NOMO-1 (cell line): ENCODE results near the gene SEMA3E.
"Not testable (repeated sequence)": the region's sequence is repeated elsewhere in the genome, so short reads cannot be mapped to it uniquely, and the experiment has no call there.

Source experiments
- DNase-seq, 2 experiments: peaks; one replicate each; lab custom pipeline; 2025; ENCODE audit not compliant: unreplicated experiment in 2 of 2; lab: John Stamatoyannopoulos, UW

Gene SEMA3E

DNA sequence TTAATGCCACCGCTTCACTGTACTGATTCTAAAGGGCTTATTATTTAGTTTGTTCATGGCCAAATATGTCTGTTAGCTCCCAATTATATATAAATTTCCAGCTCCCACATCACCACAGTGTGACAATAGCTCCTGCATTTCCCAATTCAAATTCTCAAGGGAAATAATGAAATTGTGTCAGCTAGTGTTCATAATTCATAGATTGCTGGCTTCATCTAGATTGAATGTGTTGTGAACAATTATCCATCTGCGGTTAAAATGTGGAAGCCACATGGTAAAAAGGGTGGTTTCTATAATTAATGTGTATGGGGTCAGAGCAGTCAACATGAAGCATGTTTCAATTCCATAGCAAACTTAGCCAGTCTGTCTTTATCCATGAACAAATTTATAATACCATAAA lies 154.3 kb downstream of the SEMA3E start:
- DNase-seq: no peak

DNA sequence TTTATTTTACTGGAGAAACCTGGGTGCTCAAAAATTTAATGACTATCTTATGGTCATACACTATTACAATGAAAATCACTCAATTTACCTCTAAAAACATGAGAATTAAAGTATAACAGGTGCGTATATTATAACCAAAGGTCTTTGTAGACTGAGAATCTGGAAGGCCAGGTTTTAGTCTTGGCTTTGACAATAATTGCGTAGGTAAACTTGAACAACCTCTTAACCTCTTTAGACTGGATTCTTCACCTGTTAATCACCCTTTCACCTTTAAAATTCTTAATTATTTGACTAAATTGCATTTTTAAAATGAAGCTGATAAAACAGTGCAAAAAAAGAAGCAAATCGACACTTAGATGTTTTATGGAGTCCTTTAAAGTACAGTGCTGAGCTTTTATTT lies 156.1 kb downstream of the SEMA3E start:
- no peak for DNase-seq

DNA sequence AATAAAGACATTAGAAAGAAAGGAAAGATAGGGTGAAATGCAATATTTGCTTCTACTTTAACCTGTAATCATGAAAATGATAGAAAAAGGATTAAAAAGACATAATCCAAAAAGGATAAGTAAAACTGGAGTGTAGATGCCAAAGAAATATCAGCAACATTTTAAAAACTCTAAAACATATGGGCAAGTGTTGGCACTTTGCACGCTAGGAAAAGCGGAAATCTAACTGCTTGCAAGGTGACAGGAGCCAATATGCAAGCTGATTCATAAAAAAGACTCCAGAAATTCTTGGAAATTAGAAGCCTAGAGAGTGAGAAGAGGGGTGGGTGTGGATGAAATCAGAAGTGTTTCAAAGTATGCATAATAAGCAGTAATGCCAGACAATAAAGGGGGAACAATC lies 161.1 kb downstream of the SEMA3E start:
- no peak for DNase-seq

DNA sequence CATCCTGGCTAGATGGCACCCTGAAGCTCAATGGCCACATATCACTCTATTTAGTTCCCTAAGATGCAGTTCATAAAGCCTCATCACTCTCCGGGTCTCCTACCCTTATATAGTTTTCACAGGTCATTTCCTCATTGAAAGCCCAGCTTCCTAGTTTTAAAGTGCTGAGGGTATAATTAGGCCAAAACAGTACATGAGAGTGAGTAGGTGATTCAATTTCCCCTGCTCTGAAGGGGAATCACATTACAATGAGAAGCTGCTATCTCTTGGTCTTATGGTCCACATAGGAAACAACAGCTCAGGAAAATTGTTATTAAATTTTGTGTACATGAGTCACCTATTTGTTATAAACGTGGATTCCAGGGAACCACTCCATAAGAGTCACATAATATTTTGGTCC lies 162.0 kb downstream of the SEMA3E start:
- DNase-seq: peak in 1 of 2 experiments; percentile 29

DNA sequence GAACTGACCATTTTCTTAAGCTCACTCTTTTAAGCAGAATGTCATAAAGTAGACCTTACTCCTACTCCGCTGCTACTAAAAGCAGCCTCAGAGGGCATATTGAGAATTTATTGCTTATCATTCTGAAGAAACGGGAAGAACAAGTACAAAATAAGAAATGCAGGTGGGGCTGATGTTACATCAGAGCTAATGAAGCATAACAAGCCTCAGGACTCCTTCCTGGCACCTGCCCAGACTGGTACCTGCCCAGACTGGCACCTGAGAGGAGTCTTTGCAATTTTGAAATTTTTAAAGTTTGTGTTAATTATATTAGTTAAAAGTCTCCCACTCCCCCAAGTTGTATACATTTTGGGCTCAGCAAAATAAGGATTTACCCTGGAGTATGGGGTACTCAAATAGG lies 162.4 kb downstream of the SEMA3E start:
- no peak for DNase-seq

DNA sequence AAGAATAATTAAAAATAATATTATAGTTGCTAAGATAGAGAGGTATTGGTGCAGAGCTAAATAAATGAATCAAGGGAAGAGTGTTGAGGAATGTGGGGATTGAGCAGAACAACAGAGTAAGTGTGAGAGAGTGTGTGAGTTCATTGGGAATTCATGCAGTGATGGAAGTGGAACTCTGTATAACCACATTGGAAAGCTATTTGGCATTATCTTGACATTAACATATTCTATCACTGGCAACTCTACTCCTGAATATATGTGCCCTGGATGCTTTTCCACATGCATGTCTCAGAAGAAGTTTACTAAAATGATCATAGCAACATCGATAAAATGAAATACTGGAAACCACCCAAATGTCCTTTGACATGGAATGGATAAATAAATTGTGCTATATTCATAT lies 164.1 kb downstream of the SEMA3E start:
- no peak for DNase-seq

DNA sequence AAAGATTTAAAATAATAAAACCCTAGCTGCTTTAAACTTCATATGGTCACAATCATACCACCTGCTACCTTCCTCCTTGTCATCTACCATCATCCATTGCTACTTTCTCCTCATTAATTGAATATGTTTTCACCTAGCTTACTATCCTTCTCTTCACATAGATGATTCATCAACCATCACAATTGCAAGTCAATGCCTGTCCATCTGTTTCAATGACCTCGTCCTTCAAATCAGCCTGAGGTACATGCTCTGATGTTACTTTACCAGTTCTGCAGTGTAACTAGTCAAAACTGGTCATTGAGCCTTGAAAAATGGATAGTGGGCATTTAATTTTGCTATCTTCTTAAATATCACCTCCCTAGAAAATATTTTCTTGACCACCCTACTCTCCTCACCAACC lies 164.7 kb downstream of the SEMA3E start:
- no peak for DNase-seq

DNA sequence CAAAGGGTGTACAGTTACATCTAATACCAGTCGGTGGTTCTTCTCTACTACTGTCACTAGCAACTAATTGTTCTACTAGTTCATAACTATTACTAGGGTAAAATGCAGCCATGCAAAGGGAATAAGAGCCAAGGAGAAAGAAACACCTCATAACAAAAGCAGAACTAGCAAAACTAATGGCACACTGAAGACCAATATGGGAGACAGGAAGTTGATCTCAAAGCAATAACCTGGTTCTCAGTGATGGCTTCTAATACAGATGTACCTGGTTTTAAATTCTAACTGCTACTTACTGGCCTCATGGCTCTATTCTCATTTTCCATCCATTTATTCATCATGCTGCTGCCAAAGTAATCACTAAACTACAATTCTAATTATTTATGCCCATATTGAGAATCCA lies 170.3 kb downstream of the SEMA3E start:
- no peak for DNase-seq

DNA sequence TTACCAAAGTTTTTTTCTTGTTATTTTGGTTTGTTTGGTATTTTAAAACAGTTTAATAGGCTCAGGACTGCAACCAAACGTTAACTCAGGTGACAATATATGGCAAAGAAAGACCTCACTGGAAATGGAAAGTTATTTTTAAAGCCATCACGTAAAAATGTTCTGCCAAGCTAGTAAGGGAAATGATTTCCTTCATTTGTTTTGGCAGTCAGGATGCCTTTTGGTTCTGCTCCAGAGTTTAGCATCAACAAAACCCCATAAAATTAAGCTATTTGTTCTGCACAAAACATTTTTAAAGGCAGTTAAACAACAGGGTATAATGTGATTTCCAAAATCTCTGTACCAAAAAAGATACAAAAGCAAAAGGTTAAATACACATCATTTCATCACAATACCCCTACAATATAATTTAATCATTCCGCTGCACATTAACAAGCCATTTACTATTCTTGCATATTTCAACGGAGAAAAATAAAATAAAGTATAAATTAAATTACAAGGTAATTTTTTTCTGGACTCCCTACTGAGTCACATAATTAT lies 172.4 kb downstream of the SEMA3E start:
- DNase-seq: no peak

DNA sequence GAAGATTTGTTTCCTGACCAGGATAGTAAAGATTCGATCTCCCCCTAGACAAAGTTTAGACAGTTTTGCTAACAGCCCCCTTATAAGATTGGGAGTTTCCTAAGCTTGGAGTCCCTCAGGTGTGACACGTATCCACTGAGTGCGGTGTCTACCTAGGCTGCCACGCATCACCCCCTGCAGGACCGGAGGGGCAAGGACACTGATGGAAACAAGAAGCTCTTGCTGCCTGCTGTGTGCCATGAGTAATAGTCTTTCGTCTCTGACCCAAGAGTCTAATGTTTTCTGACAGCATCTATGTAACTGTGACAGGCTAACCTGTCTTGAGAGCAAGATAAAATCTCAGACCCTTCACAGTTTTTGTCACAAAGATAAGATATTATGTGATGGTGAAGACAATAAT lies 173.5 kb downstream of the SEMA3E start:
- no peak for DNase-seq

DNA sequence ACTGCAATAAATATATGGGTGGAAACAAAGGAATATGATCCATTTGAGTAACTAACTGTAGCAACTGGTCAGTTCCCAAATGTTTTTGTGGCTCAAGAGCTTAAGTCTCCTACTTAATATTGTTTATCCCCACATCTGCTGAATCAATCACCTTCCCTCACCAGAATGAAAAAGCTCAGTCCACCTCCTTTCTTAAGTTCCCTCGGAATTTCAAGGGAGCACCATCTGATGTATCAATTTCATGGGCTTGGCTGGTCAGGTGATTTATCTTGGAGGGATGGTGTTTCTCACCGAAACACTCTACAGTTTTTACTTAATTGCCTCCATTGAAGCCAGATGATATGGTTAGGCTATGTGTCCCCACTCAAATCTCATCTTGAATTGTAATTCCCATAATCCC lies 176.6 kb downstream of the SEMA3E start:
- DNase-seq: no peak

DNA sequence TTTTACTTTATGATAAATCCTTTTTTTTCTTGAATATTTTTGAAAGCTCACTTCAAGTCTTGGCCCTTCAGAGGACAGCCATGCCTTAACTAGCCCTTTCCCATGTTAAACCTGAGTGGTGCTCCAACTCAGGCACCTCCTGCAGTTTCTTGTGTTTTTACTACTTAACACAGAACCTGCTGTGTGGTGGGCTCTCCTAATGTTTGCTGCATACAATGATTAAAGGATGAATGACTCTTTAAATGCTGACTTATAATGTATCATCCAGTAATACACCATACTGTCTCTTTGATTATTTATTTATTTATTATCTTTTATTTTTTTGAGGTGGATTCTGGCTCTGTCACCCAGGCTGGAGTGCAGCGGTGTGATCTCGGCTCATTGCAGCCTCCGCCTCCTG lies 179.4 kb downstream of the SEMA3E start:
- no peak for DNase-seq

DNA sequence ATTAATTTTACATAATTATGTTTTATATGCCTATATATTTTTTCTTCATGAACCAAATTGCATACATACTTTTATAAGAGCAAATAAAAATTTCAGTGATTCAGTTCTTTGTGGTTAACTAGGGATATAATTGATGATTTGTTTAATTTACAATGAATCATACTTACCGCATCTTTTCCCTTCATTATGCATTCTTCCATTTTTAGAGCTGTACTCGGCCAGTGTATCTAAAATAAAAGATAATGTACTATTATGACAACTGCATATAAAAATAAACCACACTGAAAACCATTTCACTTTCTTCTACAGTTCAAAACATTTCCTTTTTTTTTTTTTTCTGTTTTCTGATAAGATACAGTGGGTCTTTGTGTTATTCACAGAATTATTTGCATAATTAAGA lies 179.9 kb downstream of the SEMA3E start:
- no peak for DNase-seq

DNA sequence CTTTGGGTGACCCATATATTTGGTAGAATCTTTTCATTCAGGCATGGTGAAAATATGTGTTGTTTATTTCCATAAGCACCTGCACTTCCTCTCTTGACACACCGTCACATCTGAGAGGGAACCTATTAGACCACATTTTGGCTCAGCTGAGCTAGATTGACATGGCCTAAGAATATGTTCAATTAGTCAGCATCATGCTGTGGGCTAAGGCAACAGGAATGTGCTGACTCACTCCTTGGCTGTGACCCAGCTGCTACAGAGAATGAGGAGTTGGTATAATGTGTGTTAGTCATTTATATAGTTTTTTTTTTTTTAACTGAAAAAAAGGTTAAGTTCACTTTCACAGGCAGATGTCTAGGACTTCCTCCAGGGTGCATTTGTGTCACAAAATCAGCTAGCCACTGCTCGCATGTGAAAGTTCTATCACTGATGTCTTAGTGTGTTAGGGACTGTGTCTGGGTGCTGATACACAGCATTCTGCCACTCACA lies 180.6 kb downstream of the SEMA3E start:
- peak; percentile 74 to 94 for DNase-seq

DNA sequence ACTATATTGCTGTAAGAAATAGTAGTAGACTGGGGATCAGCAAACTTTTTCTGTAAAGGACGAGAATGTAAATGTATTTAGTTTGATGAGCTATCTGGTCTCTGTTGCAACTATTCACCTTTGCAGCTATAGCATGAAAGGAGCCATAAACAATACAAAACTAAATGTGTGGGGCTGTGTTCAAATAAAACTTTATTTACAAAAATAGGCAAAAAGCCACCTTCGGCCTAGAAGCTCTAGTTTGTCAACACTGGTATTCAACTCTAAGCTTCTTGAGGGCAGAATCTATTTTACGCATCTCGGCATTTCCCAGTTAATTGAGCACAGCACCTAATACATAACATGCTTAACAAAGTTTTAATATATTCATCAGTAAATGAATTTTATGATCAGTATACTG lies 181.4 kb downstream of the SEMA3E start:
- DNase-seq: no peak

DNA sequence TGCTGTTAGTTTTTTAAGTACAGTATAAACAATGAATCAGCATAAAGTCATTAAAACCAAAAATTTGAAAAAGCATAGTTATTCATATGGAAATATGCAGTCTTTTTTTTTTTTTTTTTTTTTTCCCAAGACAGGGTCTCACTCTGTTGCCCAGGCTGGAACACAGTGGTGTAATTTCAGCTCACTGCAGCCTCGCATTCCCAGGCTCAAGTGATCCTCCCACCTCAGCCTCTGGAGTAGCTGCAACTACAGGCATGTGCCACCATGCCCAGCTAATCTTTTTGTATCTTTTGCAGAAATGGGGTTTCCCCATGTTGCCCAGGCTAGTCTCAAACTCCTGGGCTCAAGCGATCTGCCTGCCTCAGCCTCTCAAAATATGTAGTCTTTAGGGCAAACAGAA lies 182.0 kb downstream of the SEMA3E start:
- DNase-seq: no peak

DNA sequence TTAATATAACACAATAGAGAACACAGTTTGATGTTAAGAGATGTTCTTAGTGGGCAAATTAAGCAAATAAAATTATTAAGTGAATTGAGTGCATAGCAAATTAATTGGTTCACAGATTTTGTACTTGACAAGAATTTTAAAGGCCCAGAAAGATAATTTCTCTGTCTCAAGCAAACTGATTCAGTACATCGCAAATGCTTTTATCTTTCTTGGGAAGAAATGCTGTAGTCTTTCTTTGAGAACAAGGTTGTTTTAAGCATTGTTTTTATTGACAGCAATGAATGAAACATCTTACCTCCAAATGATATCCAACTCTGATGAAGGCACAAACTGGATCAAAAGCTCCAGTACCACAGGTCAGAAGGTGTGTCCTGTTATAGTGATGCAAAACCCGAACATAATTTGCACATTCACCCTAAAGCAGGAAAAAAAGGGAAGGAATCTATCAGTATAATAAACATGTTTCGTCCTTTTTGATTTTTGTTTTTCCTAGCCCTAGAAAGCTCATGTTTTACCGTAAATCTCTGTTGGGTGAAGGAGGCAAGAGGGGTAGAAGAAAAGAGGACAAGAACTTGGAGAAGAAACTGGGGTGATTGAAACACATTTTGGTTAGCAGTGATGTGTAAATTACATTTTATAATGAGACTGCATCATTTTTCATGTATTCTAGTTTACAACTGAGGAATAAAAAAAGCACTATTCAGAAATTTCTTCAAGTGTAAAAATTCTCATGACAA lies 182.6 kb downstream of the SEMA3E start:
- DNase-seq: no peak

DNA sequence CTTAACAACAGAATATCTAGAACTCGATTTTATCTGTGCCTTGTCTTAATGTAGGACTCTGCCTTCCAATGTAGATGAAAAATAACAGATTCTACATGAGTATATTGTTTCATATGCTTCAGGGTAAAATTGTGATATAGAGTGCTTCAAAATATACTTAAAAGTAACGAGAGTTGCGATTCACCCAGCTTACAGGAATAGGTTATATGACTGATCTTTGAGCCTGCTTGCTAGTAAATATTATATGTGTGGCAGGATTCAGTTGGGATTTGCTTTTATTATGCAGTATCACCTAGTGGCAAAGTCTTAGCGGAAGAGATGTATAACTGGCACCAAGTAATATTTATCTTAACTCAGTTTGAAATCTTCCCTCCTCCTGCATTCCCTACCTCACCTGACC lies 183.3 kb downstream of the SEMA3E start:
- no peak for DNase-seq

DNA sequence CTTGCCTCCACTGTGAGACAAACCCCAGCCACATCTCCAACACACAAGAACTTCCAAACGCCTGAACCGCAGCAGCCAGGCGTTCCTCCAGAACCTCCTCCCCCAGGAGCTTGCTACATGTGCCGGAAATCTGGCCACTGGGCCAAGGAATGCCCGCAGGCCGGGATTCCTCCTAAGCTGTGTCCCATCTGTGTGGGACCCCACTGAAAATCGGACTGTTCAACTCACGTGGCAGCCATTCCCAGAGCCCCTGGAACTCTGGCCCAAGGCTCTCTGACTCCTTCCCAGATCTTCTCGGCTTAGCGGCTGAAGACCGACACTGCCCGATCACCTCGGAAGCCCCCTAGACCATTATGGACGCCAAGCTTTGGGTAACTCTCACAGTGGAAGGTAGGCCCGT lies 187.1 kb downstream of the SEMA3E start:
- not testable (repeated sequence) for DNase-seq

DNA sequence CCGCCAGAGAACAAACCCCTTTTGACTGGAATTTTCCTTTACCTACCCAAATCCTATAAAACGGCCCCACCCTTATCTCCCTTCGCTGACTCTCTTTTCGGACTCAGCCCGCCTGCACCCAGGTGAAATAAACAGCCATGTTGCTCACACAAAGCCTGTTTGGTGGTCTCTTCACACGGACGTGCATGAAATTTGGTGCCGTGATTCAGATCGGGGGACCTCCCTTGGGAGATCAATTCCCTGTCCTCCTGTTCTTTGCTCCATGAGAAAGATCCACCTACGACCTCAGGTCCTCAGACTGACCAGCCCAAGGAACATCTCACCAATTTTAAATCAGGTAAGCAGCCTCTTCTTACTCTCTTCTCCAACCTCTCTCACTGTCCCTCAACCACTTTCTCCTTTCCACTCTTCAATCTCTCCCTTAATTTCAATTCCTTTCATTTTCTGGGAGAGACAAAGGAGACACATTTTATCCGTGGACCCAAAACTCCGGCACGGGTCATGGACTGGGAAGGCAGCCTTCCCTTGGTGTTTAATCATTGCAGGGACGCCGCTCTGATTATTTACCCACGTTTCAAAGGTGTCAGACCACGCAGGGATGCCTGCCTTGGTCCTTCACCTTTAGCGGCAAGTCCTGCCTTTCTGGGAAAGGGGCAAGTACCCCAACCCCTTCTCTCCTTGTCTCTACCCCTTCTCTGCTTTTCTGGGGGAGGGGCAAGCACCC lies 188.8 kb downstream of the SEMA3E start:
- not testable (repeated sequence) for DNase-seq

DNA sequence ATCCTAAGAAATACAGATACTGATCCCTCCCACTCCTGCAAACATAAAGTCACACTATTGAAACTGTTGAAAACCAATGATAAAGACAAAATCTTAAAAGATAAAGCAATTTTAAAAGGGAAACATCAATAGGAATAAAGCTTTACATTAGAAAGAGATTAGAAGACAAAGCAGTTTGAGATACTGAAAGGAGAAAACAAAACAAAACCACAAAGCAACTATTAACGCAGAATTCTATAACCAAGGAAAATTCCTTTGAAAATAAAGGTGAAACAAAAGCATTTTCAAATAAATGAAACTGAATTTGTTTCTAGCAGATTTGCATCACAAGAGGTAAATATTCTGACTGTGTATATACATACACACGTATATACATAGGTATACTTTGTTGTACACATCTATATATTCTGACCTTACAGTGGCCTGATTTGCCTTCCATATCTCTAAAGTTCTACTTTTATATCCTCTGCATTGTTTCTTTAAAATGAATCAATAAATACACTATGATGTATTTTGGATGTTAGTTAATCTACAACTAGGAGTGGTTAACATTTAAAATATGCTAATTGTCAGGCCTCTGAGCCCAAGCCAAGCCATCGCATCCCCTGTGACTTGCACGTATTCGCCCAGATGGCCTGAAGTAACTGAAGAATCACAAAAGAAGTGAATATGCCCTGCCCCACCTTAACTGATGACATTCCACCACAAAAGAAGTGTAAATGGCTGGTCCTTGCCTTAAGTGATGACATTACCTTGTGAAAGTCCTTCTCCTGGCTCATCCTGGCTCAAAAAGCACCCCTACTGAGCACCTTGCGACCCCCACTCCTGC lies 189.6 kb downstream of the SEMA3E start:
- DNase-seq: not testable (repeated sequence)
